GM21526 (cell line): ENCODE measurements around the gene TNFAIP8L3.
"Not testable (repeated sequence)": the region's sequence is repeated elsewhere in the genome, so short reads cannot be mapped to it uniquely, and the experiment has no call there.

Experiments used
- ATAC-seq: cut with Tn5 transposase; IDR thresholded peaks from one replicate; pipeline ENCODE4 v1.9.1; 2021; ENCODE audit warnings: moderate library complexity; ENCODE audit not compliant: unreplicated experiment, low FRiP score

Gene TNFAIP8L3

GRCh38 chr15:51065781-51066180 lies 28.9 kb downstream of the TNFAIP8L3 start:
- no peak for ATAC-seq

GRCh38 chr15:51065261-51065660 lies 29.4 kb downstream of the TNFAIP8L3 start:
- ATAC-seq: no peak

DNA sequence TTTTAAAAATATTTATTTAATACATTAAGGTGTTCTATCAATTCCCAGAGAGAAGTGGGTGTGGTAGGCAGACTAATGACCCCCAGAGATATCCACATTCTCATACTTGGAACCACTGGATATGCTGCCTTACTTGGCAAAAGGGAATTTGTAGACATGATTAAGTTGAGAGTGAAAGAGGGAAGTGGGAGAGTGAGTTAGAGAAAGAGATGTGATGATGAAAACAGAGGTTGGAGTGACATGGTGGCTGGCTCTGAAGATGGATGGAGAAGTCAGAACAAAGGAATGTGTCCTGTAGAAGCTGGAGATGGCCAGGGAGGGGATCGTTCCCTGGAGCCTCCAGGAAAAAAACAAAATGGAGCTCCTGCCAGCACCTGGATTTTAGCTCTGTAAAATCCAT lies 32.0 kb downstream of the TNFAIP8L3 start:
- ATAC-seq: no peak

GRCh38 chr15:51060030-51060673 lies 34.6 kb downstream of the TNFAIP8L3 start:
- ATAC-seq: no peak

DNA sequence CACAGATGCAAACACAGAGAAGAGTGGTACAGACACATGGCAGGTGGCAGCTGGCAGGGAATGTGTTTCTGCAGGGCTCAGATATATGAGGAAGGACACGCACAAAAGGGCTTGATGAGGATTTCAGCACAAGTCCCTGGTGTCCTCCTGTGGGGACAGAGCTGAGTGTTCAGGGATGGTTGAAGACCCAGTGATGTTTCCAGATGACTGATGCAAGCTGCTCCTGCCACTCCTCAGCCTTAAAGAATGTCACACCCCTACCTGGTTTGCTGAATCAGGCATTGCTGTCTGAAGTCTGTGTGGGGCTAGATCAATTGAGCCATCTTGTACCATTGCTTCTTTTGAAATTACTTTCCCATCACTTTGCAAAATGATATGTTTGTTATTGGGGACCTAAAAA lies 40.2 kb downstream of the TNFAIP8L3 start:
- no peak for ATAC-seq

DNA sequence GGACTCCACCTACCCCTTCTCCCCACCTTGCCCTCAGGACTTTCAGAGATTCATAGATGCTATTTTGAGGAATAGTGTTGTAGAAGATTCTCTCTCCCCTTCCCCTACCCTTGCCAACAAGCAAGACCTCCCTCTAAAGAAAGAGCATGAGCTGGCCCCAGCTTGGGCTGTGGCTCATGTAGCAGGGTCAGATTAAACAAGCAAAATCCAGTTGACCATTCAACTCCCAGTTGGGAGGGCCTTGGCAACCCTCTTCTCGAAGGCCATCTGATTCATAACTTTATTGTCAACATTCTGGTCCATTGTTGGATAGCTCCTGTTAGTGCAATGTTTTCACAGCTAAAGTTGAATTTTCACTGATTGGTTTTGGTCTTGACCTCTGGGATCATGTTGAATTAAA lies 41.1 kb downstream of the TNFAIP8L3 start:
- ATAC-seq: no peak

- ATAC-seq: no peak
These were observed 42.9 kb downstream of the TNFAIP8L3 start for GRCh38 chr15:51051776-51052175.

DNA sequence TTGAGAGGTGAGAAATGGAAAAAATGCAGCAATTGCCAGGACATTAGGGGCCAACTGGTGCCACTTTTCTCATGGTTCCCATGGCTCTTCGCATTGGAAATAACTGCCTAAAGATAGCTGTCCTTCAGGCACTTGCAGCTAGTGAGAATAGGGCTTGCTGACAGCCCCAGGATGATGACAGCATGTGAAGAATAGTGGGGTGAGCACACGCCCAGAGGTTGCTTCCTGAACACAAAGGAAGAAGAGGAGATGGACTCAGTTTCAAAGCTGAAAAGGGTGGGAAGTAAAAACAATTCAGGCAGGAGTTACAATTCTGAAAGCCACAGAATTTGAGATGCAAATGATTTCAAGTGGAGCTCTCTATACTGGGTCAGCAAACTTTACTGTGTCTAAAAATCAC lies 45.6 kb downstream of the TNFAIP8L3 start:
- ATAC-seq: no peak

DNA sequence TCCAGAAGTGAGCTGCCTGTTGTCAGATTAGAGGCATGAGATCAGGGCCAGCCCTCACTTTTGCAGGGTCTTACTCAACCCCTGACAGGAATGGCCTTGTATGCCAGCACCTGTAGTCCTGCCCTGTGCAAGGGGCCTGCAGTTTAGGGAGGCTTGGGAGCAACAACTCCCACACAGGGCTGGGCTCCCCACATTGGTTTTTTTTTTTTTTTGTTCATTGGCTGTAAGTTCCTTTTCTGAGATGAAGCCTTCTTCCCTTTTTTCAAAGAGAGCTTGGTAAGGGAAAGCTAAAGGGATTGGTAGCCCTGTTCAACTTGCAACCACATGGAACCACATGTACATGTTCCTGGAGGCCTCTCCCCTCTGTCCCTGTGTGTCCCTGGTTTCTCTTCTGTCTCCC lies 46.4 kb downstream of the TNFAIP8L3 start:
- ATAC-seq: no peak

DNA sequence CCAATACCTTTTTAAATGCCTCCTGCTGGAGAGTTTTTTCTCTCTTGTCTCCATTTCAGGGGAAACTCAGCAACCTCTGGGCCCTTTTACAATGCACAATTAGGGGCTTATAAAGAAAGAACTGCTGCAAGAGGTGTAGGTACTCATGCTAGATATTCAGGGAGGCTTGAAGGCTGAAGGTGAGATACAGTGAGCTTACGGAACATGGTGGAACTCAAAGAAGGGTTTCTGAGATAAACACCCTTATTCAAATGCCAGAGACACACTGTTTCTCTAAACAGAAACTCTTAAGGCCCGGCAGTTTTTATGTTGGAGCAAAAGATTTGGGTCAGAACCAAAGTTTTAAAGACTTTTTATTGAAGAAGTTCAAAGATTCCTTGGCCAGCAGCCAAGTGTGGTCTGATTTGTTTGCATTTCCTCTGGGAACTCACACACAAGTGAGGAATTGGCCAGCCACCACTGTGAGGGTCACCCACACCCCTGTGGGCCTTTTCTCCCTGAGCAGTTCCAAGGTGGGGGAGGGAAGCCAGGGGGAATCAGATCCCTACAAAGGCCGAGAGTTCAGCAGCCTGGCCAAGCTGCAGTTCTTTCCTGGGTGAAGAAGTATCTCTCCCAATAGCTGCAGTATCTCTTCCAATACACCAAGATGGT lies 47.8 kb downstream of the TNFAIP8L3 start:
- ATAC-seq: no peak

- ATAC-seq: no peak
These were observed 48.7 kb downstream of the TNFAIP8L3 start for GRCh38 chr15:51046016-51046415.

DNA sequence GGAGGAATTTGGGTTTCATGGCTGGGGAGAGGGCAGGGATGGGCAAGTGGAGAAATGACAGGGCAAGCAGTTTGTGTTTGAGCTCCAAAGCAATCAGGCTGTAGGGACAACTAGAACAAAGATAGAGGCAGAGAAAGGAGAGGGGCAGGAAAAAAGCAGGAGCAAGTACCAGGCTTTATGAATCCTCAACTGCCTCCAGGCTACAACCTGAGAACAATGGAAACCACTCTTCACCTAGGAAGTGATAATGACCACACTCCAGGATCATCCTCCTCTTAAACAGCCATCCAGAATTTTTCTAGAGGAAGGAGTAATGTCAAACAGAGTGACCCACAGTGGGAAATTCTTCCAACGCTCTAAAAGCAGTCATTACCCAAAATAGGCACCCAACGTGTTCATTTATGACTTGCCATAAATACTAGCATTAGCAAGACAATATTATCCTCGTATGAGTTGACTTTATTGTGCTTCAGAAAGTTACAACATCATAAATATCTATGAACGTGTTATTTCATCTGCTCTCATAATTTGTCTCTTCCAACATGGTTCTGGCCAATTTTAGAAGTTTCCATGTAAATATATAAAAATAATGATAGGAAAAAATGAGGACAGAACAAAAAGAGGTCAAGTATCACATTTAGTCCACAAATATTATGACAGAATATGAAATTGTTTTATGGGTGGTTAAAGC lies 50.5 kb downstream of the TNFAIP8L3 start:
- ATAC-seq: no peak

DNA sequence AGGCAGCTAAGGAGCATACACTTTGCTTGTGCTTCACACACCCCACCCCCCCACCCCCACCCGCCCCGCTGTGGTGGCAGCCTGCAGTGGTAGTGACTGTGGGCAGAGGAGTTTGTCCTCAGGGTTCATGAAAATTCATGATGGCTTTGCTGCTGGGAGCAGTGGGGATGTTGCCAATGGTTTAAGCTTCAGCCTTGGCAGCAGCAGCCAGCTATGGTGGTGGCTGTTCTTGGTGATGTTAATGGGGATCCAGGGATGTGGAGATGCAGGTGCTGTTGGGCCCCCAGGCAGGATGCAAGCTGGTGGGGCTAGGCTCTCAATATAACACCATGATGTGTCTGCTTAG lies 55.8 kb downstream of the TNFAIP8L3 start:
- ATAC-seq: no peak

DNA sequence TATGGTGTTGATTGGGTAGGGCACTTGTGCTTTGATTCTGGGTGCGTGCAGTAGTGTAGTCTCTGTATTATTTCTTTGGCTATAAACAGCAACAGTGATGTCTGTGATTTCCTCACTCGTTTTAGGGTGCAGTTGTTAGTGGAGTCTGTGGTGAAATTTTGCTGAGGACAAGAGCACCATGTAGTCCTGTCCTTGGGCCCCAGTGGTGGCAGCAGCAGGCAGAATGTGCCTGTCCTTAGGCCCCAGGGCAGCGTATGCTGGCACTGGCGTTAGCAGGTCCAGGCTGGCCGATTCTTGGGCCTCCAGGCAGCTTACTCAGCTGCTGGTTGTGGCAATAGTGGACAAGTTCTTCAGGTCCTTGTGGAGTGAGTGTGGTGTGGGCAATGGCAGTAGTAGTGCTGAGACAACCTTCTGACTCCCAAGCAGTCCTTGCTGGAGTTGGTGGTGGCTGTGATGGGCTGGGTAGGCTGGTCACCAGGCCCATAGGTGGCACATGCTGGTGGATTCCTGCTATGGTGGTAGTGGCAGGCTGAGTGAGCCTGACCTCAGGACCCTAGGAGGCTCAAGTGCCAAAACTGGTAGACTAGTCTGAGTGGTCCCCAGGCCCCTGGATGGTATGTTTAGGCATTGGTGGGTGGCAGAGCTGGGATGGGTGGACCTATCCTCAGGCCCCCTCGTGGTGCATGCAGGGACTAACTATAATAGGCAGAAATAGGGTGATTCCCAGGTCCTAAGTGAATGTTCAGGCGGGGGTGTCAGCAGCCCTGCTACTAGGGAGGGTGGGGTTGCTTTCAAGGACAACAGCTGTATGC lies 56.3 kb downstream of the TNFAIP8L3 start:
- no peak for ATAC-seq

DNA sequence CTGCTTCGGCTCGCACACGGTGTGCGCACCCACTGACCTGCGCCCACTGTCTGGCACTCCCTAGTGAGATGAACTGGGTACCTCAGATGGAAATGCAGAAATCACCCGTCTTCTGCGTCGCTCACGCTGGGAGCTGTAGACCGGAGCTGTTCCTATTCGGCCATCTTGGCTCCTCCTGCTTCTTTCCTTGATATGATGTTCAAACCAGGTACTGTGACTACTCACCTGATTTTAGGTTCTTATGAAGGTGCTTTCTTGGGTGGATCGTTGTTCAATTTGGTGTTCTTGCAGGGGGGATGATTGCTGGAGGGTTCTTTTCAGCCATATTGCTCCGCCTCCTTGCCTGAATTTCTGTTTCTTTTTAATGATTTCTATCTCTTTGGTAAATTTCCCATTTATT lies 57.2 kb downstream of the TNFAIP8L3 start:
- ATAC-seq: not testable (repeated sequence)

DNA sequence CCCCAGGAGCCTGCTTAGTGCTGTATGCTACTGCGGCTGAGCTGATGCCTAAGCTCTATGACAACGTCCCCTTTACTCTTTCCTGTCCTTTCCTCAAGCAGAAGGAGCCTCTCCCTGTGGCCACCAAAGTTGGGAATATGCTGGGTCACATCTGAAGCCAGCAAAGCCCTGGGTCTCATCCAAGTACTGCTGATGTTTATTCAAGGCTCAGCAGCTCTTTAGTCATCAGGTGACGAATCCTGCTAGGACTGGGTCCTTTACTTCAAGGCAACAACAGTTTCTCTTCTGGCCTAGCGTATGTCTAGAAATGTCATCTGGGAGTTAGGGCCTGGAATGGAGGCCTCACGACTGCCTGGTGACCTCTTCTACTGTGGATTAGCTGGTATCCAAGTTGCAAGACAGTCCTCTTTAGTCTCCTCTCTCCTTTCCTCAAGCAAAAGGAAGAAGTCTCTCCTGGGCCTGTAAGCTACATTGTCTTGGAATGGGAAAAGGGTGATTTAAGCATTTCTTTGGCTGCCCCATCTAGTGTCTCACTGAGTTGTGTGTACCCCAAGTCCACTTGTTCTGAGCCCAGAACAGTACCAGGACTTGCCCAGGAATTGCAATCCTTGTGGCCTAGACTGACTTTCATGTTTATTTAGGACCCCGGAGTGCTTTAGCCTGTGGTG lies 63.9 kb downstream of the TNFAIP8L3 start:
- ATAC-seq: no peak

DNA sequence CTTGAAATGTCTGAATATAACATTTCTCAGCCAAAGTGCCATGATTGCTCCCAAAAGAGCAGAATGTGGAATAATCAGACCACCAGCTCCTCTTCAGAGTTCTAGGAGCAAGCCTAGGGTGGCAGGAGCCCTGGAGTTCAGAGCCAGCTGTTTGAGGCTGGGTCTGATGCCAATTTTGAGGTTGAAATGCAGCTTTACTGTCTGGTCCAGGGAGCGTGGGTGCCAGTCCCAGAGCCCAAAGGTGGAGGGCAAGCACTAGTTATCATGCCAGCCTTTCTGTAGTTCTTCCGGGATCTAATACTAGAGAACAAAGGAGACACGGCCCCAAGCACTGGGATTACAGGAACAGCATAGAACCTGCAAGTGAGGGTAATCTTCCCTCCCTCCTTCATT lies 69.3 kb downstream of the TNFAIP8L3 start:
- ATAC-seq: no peak

DNA sequence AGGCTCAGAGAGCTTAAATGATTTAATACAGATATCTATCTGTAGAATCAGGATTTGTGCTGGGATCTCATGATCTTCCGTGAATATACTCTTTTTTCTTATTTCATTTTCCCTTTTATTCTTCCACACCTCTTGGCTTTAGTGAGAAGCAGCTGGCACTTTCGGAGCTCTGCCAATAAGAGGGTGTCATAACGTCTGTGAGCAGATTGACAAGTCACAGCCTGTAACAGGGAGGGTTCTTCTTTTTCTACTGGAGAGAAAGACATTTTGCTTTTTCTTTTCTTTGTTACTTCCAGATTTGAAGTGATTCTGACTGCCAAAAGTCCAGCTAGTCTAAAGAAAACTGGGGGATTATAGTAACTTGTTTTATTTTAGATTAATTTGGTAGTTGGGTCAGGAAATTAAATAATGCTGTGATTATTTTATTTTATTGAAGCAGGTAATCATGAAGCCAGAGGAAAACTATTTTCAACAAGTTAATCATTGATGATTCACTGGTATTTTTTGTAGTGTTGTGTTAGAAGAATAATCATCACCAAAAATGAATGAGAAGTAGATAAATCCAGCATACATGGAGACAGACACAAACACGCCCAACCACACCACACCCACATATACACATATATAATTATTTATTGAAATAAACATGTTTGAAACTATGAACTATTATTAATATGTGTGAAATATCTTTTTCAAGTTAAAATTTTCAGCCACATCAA lies 69.8 kb downstream of the TNFAIP8L3 start:
- ATAC-seq: no peak

DNA sequence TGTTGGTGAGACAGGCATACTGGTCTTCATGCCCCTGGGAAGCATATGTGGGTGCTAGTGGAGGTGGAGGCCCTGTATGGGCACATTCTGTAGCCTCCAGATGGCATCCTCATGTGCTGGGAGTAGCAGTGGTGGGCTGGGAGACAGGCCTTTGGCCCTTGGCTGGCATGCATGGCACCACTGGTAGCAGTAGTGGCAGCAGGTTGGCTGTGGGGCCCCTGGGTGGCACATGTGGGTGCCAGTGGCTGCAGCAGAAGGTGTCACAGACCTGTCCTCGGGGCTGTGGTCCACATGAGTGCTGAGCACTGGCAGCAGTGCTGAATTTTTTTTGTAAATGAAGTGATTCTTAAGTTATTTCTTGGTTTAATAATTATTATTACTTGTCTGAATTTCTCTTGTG lies 71.2 kb downstream of the TNFAIP8L3 start:
- no peak for ATAC-seq

- ATAC-seq: no peak
These were observed 72.5 kb downstream of the TNFAIP8L3 start for GRCh38 chr15:51022206-51022605.
